Keratinocyte (primary cell): Measurements from ENCODE around the gene CRK. TPM values are rescaled to one million over a fixed set of nuclear protein-coding genes. Genes with fewer than 3 reads are reported as not detected.
A peak's percentile ranks its signal among the peaks of the same experiment; 100 is the strongest.

Experiments
- DNase-seq: peaks from one replicate; pipeline ENCODE4 v3.0.0-alpha.2; 2011; ENCODE audit warnings: low read depth, missing footprints, low spot score
- FAIRE-seq: peaks from 2 replicates; lab custom pipeline; 2011; peaks lifted over from hg19 to GRCh38; lab: Jason Lieb, UNC
- H2AFZ ChIP-seq: 2 replicates; pipeline ENCODE4 v1.6.0; 2012; ENCODE audit warnings: low read length, control low read depth, inconsistent platforms; ENCODE audit not compliant: control insufficient read depth
- H3K27ac ChIP-seq: 2 replicates; pipeline ENCODE4 v1.5.1; 2011; ENCODE audit warnings: low read length; ENCODE audit not compliant: control insufficient read depth, insufficient read depth
- H3K27me3 ChIP-seq: 3 replicates; pipeline ENCODE4 v1.6.0; 2011; ENCODE audit warnings: low read length; ENCODE audit not compliant: control insufficient read depth, insufficient read depth; ENCODE audit errors: extremely low read depth
- H3K36me3 ChIP-seq, 2 experiments: 2 replicates in 1 of 2; 3 replicates in 1 of 2; pipeline ENCODE4 v1.5.1; 2011; ENCODE audit warnings: low read length in 2 of 2, mild to moderate bottlenecking in 1 of 2; ENCODE audit not compliant: control insufficient read depth in 2 of 2, insufficient read depth in 2 of 2; ENCODE audit errors: extremely low read depth in 1 of 2
- H3K4me1 ChIP-seq: 3 replicates; pipeline ENCODE4 v1.5.1; 2011; ENCODE audit warnings: low read length; ENCODE audit not compliant: control insufficient read depth, insufficient read depth; ENCODE audit errors: extremely low read depth
- H3K4me2 ChIP-seq: 3 replicates; pipeline ENCODE4 v1.6.0; 2011; ENCODE audit warnings: low read depth, low read length; ENCODE audit not compliant: control insufficient read depth, insufficient read depth; ENCODE audit errors: extremely low read depth
- H3K4me3 ChIP-seq, 3 experiments: fragments of 200-600 bp in 1 of 3; sonication (generic) in 1 of 3; 2 replicates in 2 of 3; 3 replicates in 1 of 3; pipeline ENCODE4 v1.5.1; 2011 to 2016; ENCODE audit warnings: low read length in 3 of 3, mild to moderate bottlenecking in 3 of 3, control low read depth in 2 of 3, inconsistent platforms in 1 of 3, low read depth in 1 of 3, mixed read lengths in 1 of 3, mixed run types in 1 of 3, moderate library complexity in 1 of 3; ENCODE audit not compliant: control insufficient read depth in 2 of 3, insufficient read depth in 2 of 3; ENCODE audit errors: extremely low read depth in 1 of 3
- H3K79me2 ChIP-seq: 2 replicates; pipeline ENCODE4 v1.6.0; 2012; ENCODE audit warnings: low read length; ENCODE audit not compliant: control insufficient read depth, insufficient read depth
- H3K9ac ChIP-seq: 3 replicates; pipeline ENCODE4 v1.6.0; 2011; ENCODE audit warnings: low read length; ENCODE audit not compliant: control insufficient read depth, insufficient read depth; ENCODE audit errors: extremely low read depth
- H3K9me1 ChIP-seq: 3 replicates; pipeline ENCODE4 v1.6.0; 2011; ENCODE audit warnings: low read length; ENCODE audit not compliant: control insufficient read depth, insufficient read depth; ENCODE audit errors: extremely low read depth
- H3K9me3 ChIP-seq: 2 replicates; pipeline ENCODE4 v1.5.1; 2012; ENCODE audit warnings: low read depth, low read length; ENCODE audit not compliant: control insufficient read depth
- H4K20me1 ChIP-seq: 3 replicates; pipeline ENCODE4 v1.6.0; 2011; ENCODE audit warnings: low read length; ENCODE audit not compliant: control insufficient read depth, insufficient read depth; ENCODE audit errors: extremely low read depth
- CTCF ChIP-seq, 3 experiments: IDR thresholded peaks in 1 of 3; conservative IDR thresholded peaks in 1 of 3; optimal IDR thresholded peaks in 1 of 3; 2 replicates in 2 of 3; 3 replicates in 1 of 3; pipeline versions ENCODE3 to v1.5.1; 2011; ENCODE audit warnings: low read length in 3 of 3, mild to moderate bottlenecking in 3 of 3, moderate library complexity in 2 of 3, control low read depth in 1 of 3, inconsistent platforms in 1 of 3; ENCODE audit not compliant: insufficient read depth in 2 of 3; ENCODE audit errors: extremely low read depth in 1 of 3
- EZH2 ChIP-seq: IDR thresholded peaks from one replicate; pipeline ENCODE4 v1.6.1; 2012; ENCODE audit warnings: inconsistent platforms, mild to moderate bottlenecking, low read length, moderate library complexity
- dilution Hi-C: fragments of 300-500 bp; cut with MboI; formaldehyde crosslinking; loops from one replicate; pipeline ENCODE4 v1.7.0; 2020; ENCODE audit warnings: low sequenced_read_pairs; ENCODE audit not compliant: extremely low pct_ligation_motif_present
- polyA plus RNA-seq, 5 experiments: library from polyadenylated mRNA; depleted of rRNA in 3 of 5; stranded (reverse) in 3 of 5; stranded (forward) in 1 of 5; unstranded in 1 of 5; fragments of >200 nt; gene quantifications; 1 replicate in 1 of 5; 2 replicates in 3 of 5; 3 replicates in 1 of 5; pipeline versions ENCODE4 v1.2.1 to v1.2.3, GENCODE V29; 2011 to 2012; ENCODE audit warnings: missing spikeins in 2 of 5, low read depth in 1 of 5, low replicate concordance in 1 of 5

The CRK gene
- polyA plus RNA-seq, 1 donor (not counting 4 experiments of a cell fraction or from before 2014, with no cell fraction given), result 127 TPM

- Histone ChIP-seq H3K27me3 (no peaks in the 10 kb centered on the region), H4K20me1 (no peaks in the 10 kb centered on the region), H3K4me3 (peak overlapping the region; percentile 23 to 61 (median 51)), H3K36me3 (peaks cover 2 to 3% of the 10 kb centered on the region in 2 experiments), H3K9me1 (no peaks in the 10 kb centered on the region), H3K79me2 (peaks cover 29% of the 10 kb centered on the region), H3K9ac (peak overlapping the region; percentile 61), H3K4me2 (peak overlapping the region; percentile 70), H3K4me1 (peaks cover 31% of the 10 kb centered on the region), H3K27ac (peak overlapping the region; percentile 61), H3K9me3 (no peaks in the 10 kb centered on the region), H2AFZ (peak overlapping the region; percentile 3)
- dilution Hi-C loops, result no loop called here
- DNase-seq (no peak), FAIRE-seq (no peak)
- TF ChIP-seq EZH2 (no peak), CTCF (optimal IDR thresholded peaks at IDR 0.05 in 1 of 3, IDR thresholded peaks at IDR 0.05 in 1 of 3, conservative IDR thresholded peaks at IDR 0.05 in 1 of 3; ENCODE audit: extremely low read depth in 1 of 3, insufficient read depth in 2 of 3, low read length in 3 of 3) (no peak)
Observed at GRCh38 chr17:1487939-1488825, 32.1 kb upstream of the CRK start.

GRCh38 chr17:1486802-1487695, 31.0 kb upstream of the CRK start:
- H3K36me3 ChIP-seq, result peaks cover 6 to 11% of the 10 kb centered on the region in 2 experiments
- TF ChIP-seq CTCF (optimal IDR thresholded peaks at IDR 0.05 in 1 of 3, IDR thresholded peaks at IDR 0.05 in 1 of 3, conservative IDR thresholded peaks at IDR 0.05 in 1 of 3; ENCODE audit: extremely low read depth in 1 of 3, insufficient read depth in 2 of 3, low read length in 3 of 3) (no peak), EZH2 (no peak)
- H3K4me1 ChIP-seq, result peaks cover 22% of the 10 kb centered on the region
- H3K4me3 ChIP-seq, result peak overlapping the region in 2 of 3 experiments; percentile 18 to 27
- DNase-seq (peak; percentile 71), FAIRE-seq (peak; percentile 32)
- H3K9ac ChIP-seq, result peak overlapping the region; percentile 47
- H3K79me2 ChIP-seq, result peaks cover 31% of the 10 kb centered on the region
- peak overlapping the region; percentile 26 for H2AFZ ChIP-seq
- H3K27ac ChIP-seq, result peak overlapping the region; percentile 61
- no peaks in the 10 kb centered on the region for H3K9me1 ChIP-seq
- no peaks in the 10 kb centered on the region for H3K9me3 ChIP-seq
- H3K4me2 ChIP-seq, result peak overlapping the region; percentile 70
- no peaks in the 10 kb centered on the region for H3K27me3 ChIP-seq
- no peaks in the 10 kb centered on the region for H4K20me1 ChIP-seq
- dilution Hi-C loops, result no loop called here
